ENCODE data around the gene PASD1. TPM values are rescaled to one million over a fixed set of nuclear protein-coding genes. Genes with fewer than 3 reads are reported as not detected.

PASD1 gene
- total RNA-seq, 1 experiment from 2014 or later: not detected

GRCh38 chrX:151697522-151697921, 134.0 kb downstream of the PASD1 start:
- H3K27me3 ChIP-seq (ENCODE audit: low read length): no peaks in the 10 kb centered on the region
- H3K9me2 ChIP-seq (replicated peaks; ENCODE audit: low read length): no peaks in the 10 kb centered on the region
- H3K4me1 ChIP-seq (ENCODE audit: insufficient read depth, low read length): no peaks in the 10 kb centered on the region
- H4K20me1 ChIP-seq (ENCODE audit: low read length): no peaks in the 10 kb centered on the region
- no peak overlapping the region for H3K4me3 ChIP-seq (ENCODE audit: low read length)
- H3K9me3 ChIP-seq (ENCODE audit: low read length): no peaks in the 10 kb centered on the region
- intact Hi-C loops (cut with micrococcal nuclease): no loop called here
- H3K36me3 ChIP-seq (ENCODE audit: low read depth, low read length): no peaks in the 10 kb centered on the region
- H3K79me2 ChIP-seq (ENCODE audit: low read length): no peaks in the 10 kb centered on the region
- no peak overlapping the region for H2AFZ ChIP-seq (ENCODE audit: low read length)
- ChIA-PET POLR2A (ENCODE audit: unreplicated experiment) (no interaction called here), CTCF (no interaction called here)
- TF ChIP-seq CTCF (conservative IDR thresholded peaks at IDR 0.05; ENCODE audit: low read depth, low read length): no peak
- no peak for TF ChIP-seq EZH2 (IDR thresholded peaks at IDR 0.05; ENCODE audit: low read length, unreplicated experiment)
- TF ChIP-seq EZH2phosphoT487 (IDR thresholded peaks at IDR 0.05; ENCODE audit: borderline replicate concordance, low read length): no peak
- H3F3A ChIP-seq (ENCODE audit: low read length, unreplicated experiment): no peaks in the 10 kb centered on the region
- no peak overlapping the region for H3K4me2 ChIP-seq (ENCODE audit: low read length)
- ATAC-seq: no peak
- no peak overlapping the region for H3K9ac ChIP-seq (ENCODE audit: low read length)
- H3K27ac ChIP-seq (ENCODE audit: low read length): no peak overlapping the region
- no TSS peak for BruUV-seq (replicated peaks)
- DNase-seq: no peak

- ChIA-PET POLR2A (ENCODE audit: unreplicated experiment) (no interaction called here), CTCF (no interaction called here)
- no peaks in the 10 kb centered on the region for H3K4me1 ChIP-seq (ENCODE audit: insufficient read depth, low read length)
These were observed 135.0 kb downstream of the PASD1 start for GRCh38 chrX:151698485-151698884.

GRCh38 chrX:151699746-151700145, 136.3 kb downstream of the PASD1 start:
- H3K9me2 ChIP-seq (replicated peaks; ENCODE audit: low read length): no peaks in the 10 kb centered on the region
- H3K4me3 ChIP-seq (ENCODE audit: low read length): no peak overlapping the region
- DNase-seq (no peak), ATAC-seq (no peak)
- no TSS peak for BruUV-seq (replicated peaks)
- no peak overlapping the region for H3K27ac ChIP-seq (ENCODE audit: low read length)
- CTCF ChIA-PET: no interaction called here
- no peak overlapping the region for H3K4me2 ChIP-seq (ENCODE audit: low read length)
- no peak overlapping the region for H3K9ac ChIP-seq (ENCODE audit: low read length)
- H3K27me3 ChIP-seq (ENCODE audit: low read length): no peaks in the 10 kb centered on the region
- H4K20me1 ChIP-seq (ENCODE audit: low read length): no peaks in the 10 kb centered on the region
- no peak for TF ChIP-seq CTCF (conservative IDR thresholded peaks at IDR 0.05; ENCODE audit: low read depth, low read length)
- no peak for TF ChIP-seq EZH2 (IDR thresholded peaks at IDR 0.05; ENCODE audit: low read length, unreplicated experiment)
- no peaks in the 10 kb centered on the region for H3K36me3 ChIP-seq (ENCODE audit: low read depth, low read length)
- H3F3A ChIP-seq (ENCODE audit: low read length, unreplicated experiment): no peaks in the 10 kb centered on the region
- POLR2A ChIA-PET (ENCODE audit: unreplicated experiment): no interaction called here
- H2AFZ ChIP-seq (ENCODE audit: low read length): no peak overlapping the region
- H3K4me1 ChIP-seq (ENCODE audit: insufficient read depth, low read length): no peaks in the 10 kb centered on the region
- intact Hi-C loops (cut with micrococcal nuclease): no loop called here
- no peaks in the 10 kb centered on the region for H3K9me3 ChIP-seq (ENCODE audit: low read length)
- H3K79me2 ChIP-seq (ENCODE audit: low read length): no peaks in the 10 kb centered on the region

More at GRCh38 chrX:151698485-151698884, 135.0 kb downstream of the PASD1 start:
- Histone ChIP-seq H3K4me3 (ENCODE audit: low read length) (no peak overlapping the region), H3F3A (ENCODE audit: low read length, unreplicated experiment) (no peaks in the 10 kb centered on the region), H3K9ac (ENCODE audit: low read length) (no peak overlapping the region), H3K9me2 (replicated peaks; ENCODE audit: low read length) (no peaks in the 10 kb centered on the region), H3K4me2 (ENCODE audit: low read length) (no peak overlapping the region), H4K20me1 (ENCODE audit: low read length) (no peaks in the 10 kb centered on the region), H3K9me3 (ENCODE audit: low read length) (no peaks in the 10 kb centered on the region), H3K27ac (ENCODE audit: low read length) (no peak overlapping the region), H2AFZ (ENCODE audit: low read length) (no peak overlapping the region), H3K36me3 (ENCODE audit: low read depth, low read length) (no peaks in the 10 kb centered on the region), H3K27me3 (ENCODE audit: low read length) (no peaks in the 10 kb centered on the region), H3K79me2 (ENCODE audit: low read length) (no peaks in the 10 kb centered on the region)
- BruUV-seq (replicated peaks): no TSS peak
- ATAC-seq: no peak
- intact Hi-C loops (cut with micrococcal nuclease): no loop called here
- TF ChIP-seq EZH2 (IDR thresholded peaks at IDR 0.05; ENCODE audit: low read length, unreplicated experiment) (no peak), EZH2phosphoT487 (IDR thresholded peaks at IDR 0.05; ENCODE audit: borderline replicate concordance, low read length) (no peak), CTCF (conservative IDR thresholded peaks at IDR 0.05; ENCODE audit: low read depth, low read length) (no peak)
- no peak for DNase-seq
